Skeletal muscle tissue (tissue), 4 donors: Measurements from ENCODE around the gene BICRA. TPM values are rescaled to one million over a fixed set of nuclear protein-coding genes. Genes with fewer than 3 reads are reported as not detected.
A peak's percentile ranks its signal among the peaks of the same experiment; 100 is the strongest.
"Not testable (repeated sequence)": the region's sequence is repeated elsewhere in the genome, so short reads cannot be mapped to it uniquely, and the experiment has no call there.

ENCODE experiments used
- H3K27ac ChIP-seq: one replicate; pipeline ENCODE4 v1.7.0; 2013; ENCODE audit warnings: mild to moderate bottlenecking, low read depth, low read length, inconsistent platforms
- H3K27me3 ChIP-seq, 3 donors: one replicate each; pipeline ENCODE4 v1.7.0; 2013; ENCODE audit warnings: low read length in 3 of 3; ENCODE audit not compliant: control insufficient read depth in 3 of 3, insufficient read depth in 3 of 3
- H3K36me3 ChIP-seq, 3 donors: one replicate each; pipeline ENCODE4 v1.7.0; 2013; ENCODE audit warnings: low read length in 3 of 3; ENCODE audit not compliant: control insufficient read depth in 3 of 3, insufficient read depth in 3 of 3
- H3K4me1 ChIP-seq, 3 donors: one replicate each; pipeline ENCODE4 v1.7.0; 2013; ENCODE audit warnings: low read length in 3 of 3, mild to moderate bottlenecking in 3 of 3; ENCODE audit not compliant: control insufficient read depth in 3 of 3, insufficient read depth in 3 of 3
- H3K4me3 ChIP-seq, 3 donors: one replicate each; pipeline ENCODE4 v1.7.0; 2013; ENCODE audit warnings: low read length in 3 of 3
- H3K9ac ChIP-seq, 3 donors: one replicate each; pipeline ENCODE4 v1.7.0; 2013; ENCODE audit warnings: low read length in 3 of 3, mild to moderate bottlenecking in 3 of 3, moderate library complexity in 2 of 3, low read depth in 1 of 3
- H3K9me3 ChIP-seq, 3 donors: one replicate each; pipeline ENCODE4 v1.7.0; 2013; ENCODE audit warnings: low read length in 3 of 3; ENCODE audit not compliant: control insufficient read depth in 3 of 3
- total RNA-seq: library from RNA; depleted of rRNA; stranded (reverse); fragments of >200 nt; gene quantifications from one replicate; pipeline ENCODE4 v1.2.3, GENCODE V29; 2014
- donor health status: Osteomylitis.

BICRA gene
- total RNA-seq, 1 donor from 2014 or later, result 3.7 TPM

DNA sequence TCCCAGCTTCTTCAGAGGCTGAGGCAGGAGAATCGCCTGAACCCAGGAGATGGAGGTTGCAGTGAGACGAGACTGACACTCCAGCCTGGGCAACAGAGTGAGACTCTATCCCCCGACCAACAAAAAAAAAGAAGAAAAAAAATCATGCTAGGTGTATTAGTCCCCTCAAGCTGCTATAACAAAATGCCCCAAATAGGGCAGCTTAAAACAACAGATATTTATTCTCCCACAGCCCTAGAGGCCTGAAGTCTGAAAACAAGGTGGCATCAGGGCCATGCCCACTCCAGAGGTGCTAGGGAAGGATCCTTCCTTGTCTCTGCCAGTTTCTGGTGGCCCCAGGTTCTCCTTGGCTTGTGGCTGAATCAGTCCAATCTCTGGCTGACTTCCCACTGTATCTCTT, 95.7 kb downstream of the BICRA start:
- Histone ChIP-seq H3K27me3 (no peaks in the 10 kb centered on the region), H3K9me3 (no peaks in the 10 kb centered on the region), H3K36me3 (peaks cover 13 to 14% (median 14%) of the 10 kb centered on the region in 3 donors), H3K9ac (no peak overlapping the region), H3K27ac (no peak overlapping the region), H3K4me1 (peaks cover 0 to 3% (median 0%) of the 10 kb centered on the region in 3 donors), H3K4me3 (no peak overlapping the region)

DNA sequence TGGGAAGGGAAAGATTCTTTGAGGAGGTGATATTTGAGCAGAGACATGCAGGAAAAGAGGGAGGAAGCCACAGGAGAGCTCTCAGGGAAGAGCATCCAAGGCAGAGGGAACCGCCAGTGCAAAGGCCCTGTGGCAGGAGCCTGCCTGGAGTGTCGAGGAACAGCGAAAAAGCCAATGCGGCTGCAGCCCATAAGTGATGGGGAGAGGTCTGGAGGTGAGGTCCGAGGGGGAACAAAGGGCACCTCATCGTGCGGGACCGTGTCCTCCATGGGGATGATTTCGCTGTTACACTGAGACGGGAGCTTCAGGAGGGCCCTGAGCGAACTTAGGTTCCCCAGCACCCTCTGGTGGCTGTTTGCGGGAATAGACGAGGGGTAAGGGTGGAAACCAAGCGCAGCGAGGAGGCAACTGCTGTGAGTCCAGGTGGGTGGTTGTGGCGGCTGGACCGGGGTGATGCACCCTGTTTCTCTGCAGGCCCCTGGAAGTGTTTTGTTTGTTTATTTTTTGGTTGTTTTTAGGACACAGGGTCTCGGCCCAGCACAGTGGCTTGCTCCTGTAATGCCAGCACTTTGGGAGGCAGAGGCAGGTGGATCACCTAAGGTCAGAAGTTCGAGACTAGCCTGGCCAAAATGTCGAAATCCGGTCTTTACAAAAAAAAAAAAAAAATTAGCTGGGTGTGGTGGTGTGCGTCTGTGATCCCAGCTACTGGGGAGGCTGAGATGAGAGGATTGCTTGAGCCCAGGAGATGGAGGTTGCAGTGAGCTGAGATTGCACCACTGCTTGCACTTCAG, 98.4 kb downstream of the BICRA start:
- H3K4me3 ChIP-seq, result no peak overlapping the region
- peaks cover 0 to 4% (median 4%) of the 10 kb centered on the region in 3 donors for H3K27me3 ChIP-seq
- H3K9ac ChIP-seq, result no peak overlapping the region
- H3K27ac ChIP-seq, result no peak overlapping the region
- no peaks in the 10 kb centered on the region for H3K9me3 ChIP-seq
- peaks cover 4 to 9% (median 4%) of the 10 kb centered on the region in 3 donors for H3K36me3 ChIP-seq
- H3K4me1 ChIP-seq, result peaks cover 0 to 3% (median 0%) of the 10 kb centered on the region in 3 donors

DNA sequence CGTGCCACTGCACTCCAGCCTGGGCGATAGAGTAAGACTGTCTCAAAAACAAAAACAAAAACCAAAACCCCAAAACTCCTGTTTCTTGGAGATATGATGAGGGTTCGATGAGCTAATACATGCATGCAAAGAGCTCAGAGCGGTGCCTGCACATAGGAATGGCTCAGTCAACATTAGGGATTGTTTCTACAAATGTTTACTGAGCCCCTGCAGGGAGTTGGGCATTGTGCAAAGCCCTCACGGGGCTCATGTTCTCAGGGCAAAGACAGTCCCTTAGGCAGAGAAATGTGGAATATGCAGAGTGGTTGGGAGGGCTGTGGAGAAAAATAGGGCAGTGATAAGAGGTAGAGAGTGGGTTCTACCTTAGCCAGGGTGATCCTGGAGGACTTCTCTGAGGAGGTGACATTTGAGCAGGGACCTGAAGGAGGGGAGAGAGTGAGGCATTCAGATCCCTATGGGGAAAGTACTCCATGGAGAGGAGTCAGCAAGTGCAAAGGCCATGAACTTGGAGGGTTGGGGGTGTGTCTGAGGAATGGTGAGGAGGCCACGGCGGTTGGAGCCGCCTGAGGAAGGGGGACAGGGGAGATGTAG, 102.8 kb downstream of the BICRA start:
- Histone ChIP-seq H3K36me3 (peaks cover 0 to 4% (median 3%) of the 10 kb centered on the region in 3 donors), H3K9me3 (no peaks in the 10 kb centered on the region), H3K4me1 (peaks cover 7 to 19% (median 14%) of the 10 kb centered on the region in 3 donors), H3K27me3 (peaks cover 17 to 20% (median 19%) of the 10 kb centered on the region in 3 donors), H3K27ac (no peak overlapping the region), H3K4me3 (no peak overlapping the region), H3K9ac (no peak overlapping the region)

DNA sequence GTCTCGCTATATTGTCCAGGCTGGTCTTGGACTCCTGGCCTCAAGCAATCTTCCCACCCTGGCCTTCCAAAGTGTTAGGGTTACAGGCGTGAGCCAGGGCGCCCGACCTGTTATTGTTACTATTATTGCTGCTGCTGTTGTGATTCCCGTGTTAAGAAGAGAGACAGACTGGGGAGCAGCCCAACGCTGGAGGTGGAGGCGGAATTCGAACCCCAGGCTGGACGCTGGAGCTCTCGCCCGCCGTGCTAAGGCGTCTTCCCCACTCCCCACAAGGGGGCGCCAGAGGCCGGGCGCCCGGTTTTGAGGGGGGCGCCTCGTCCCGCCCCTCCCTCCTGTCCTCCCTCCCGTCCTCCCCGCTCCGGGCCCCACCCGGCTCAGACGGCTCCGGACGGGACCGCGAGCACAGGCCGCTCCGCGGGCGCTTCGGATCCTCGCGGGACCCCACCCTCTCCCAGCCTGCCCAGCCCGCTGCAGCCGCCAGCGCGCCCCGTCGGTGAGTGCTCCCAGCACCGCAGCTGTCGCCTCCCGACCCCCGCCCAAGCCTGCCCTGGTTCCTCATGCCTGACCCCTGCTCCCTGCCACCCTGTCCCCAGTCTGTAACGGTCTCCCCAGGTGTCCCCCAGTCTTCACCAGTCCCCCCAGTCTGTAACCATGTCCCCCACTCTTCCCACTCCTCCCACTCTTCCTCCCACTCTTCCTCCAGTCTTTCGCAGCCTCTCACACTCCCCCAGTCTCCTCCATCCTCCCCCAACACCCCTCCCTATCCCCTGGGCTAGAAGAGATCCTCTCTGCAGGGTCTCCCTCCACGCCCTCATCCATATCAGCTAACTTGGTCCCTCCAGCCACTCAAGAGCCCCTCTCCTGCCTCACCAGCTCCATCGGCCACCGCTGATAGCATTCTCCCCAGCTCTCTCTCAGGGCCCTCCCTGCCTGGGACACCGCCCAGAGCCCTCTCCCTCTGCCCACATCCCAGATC, 104.4 kb downstream of the BICRA start, which contains the start of gene EHD2:
TSS of gene EHD2 (plus strand) at position 377 of the 976 bp plus-strand sequence. CDS start 3,191 bp downstream, outside the sequence.
- Histone ChIP-seq H3K9me3 (no peaks in the 10 kb centered on the region), H3K4me3 (peak within 1 kb of the TSS; percentile 60 to 78 (median 69)), H3K9ac (peak within 1 kb of the TSS; percentile 64 to 81 (median 70)), H3K36me3 (peaks cover 0 to 10% (median 5%) of the 10 kb centered on the region in 3 donors), H3K27me3 (peaks cover 20 to 21% (median 21%) of the 10 kb centered on the region in 3 donors), H3K27ac (peak within 1 kb of the TSS; percentile 72), H3K4me1 (peaks cover 19 to 24% (median 22%) of the 10 kb centered on the region in 3 donors)

DNA sequence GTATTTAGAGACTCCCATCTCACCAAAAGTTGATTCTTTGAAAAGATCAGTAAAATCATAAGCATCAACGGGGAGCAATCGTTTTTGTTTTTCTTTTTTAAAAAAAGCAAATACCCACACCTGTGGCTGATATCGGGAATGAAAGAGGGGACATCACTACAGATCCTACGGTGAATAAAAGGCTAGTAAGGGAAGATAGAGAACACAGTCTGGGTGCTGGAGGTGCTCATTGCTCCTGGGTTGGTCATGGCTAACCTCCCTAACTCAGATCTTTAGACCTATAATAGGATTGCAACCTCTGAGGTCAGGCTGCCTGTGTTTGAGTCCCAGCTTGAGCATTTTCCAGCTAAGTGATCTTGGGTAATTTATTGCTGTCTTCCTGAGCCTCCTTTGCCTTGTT, 105.4 kb downstream of the BICRA start:
- H3K27ac ChIP-seq, result peak overlapping the region; percentile 72
- peak overlapping the region; percentile 32 to 81 (median 70) for H3K9ac ChIP-seq
- H3K27me3 ChIP-seq, result peaks cover 20 to 21% (median 21%) of the 10 kb centered on the region in 3 donors

DNA sequence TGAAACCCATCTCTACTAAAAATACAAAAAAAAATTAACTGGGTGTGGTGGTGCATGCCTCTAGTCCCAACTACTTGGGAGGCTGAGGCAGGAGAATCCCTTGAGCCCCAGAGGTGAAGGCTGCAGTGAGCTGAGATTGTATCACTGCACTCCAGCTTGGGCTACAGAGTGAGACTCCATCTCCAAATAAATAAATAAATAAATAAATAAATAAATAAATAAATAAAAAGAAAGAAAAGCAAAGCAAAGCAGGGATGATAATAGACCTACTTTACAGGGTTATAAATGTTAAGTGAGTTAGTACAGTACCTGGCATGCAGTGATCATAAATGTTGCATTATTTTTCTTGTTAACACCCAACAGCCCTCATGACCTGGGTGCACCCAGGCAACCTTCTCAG, 105.9 kb downstream of the BICRA start:
- not testable (repeated sequence) for H3K9ac ChIP-seq, H3K9me3 ChIP-seq, H3K27ac ChIP-seq, H3K36me3 ChIP-seq
- peak overlapping the region; percentile 8 to 78 (median 69) for H3K4me3 ChIP-seq
- H3K4me1 ChIP-seq, result peaks cover 22 to 31% (median 25%) of the 10 kb centered on the region in 3 donors
- peaks cover 20 to 21% (median 21%) of the 10 kb centered on the region in 3 donors for H3K27me3 ChIP-seq

More for the DNA sequence above, 105.4 kb downstream of the BICRA start:
- Histone ChIP-seq H3K9me3 (no peaks in the 10 kb centered on the region), H3K4me3 (peak overlapping the region; percentile 60 to 78 (median 69)), H3K36me3 (peaks cover 0 to 10% (median 5%) of the 10 kb centered on the region in 3 donors), H3K4me1 (peaks cover 22 to 29% (median 24%) of the 10 kb centered on the region in 3 donors)

DNA sequence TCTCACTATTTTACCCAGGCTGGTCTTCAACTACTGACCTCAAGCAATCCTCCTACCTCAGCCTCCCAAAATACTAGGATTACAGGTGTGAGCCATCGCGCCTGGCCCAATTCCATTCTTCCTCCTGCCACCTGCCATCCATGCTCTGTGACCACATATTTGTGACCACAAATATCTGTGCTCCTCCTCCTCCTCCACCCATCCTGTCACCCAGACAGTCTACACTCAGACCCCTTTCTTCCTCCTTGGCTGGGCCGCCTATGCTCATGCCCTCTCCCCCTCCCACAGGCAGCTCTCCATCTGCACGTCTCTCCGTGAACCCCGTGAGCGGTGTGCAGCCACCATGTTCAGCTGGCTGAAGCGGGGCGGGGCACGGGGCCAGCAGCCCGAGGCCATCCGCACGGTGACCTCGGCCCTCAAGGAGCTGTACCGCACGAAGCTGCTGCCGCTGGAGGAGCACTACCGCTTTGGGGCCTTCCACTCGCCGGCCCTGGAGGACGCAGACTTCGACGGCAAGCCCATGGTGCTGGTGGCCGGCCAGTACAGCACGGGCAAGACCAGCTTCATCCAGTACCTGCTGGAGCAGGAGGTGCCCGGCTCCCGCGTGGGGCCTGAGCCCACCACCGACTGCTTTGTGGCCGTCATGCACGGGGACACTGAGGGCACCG, 107.5 kb downstream of the BICRA start:
- peak overlapping the region in 1 of 3 donors; percentile 50 for H3K9ac ChIP-seq
- peaks cover 20 to 27% (median 21%) of the 10 kb centered on the region in 3 donors for H3K27me3 ChIP-seq
- peak overlapping the region; percentile 36 for H3K27ac ChIP-seq
- peak overlapping the region; percentile 38 to 60 (median 40) for H3K4me3 ChIP-seq
- H3K4me1 ChIP-seq, result peaks cover 24 to 42% (median 28%) of the 10 kb centered on the region in 3 donors
- H3K9me3 ChIP-seq, result no peaks in the 10 kb centered on the region
- peaks cover 0 to 10% (median 5%) of the 10 kb centered on the region in 3 donors for H3K36me3 ChIP-seq

DNA sequence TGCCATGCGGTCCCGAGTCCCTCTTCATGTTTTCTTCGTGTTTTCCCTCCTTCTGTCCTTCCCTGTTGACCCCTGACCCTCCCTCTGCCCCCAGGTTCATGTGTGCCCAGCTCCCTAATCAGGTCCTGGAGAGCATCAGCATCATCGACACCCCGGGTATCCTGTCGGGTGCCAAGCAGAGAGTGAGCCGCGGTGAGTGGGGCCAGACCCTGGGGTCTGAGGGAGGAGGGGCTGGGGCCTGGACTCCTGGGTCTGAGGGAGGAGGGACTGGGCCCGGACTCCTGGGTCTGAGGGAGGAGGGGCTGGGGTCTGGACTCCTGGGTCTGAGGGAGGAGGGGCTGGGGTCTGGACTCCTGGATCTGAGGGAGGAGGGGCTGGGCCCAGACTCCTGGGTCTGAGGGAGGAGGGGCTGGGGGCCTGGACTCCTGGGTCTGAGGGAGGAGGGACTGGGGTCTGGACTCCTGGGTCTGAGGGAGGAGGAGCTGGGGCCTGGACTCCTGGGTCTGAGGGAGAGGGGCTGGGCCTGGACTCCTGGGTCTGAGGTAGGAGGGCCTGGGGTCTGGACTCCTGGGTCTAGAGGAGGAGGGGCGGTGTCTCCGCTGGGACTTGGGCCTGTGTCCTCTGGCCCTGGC, 109.6 kb downstream of the BICRA start:
- Histone ChIP-seq H3K4me1 (peaks cover 30 to 45% (median 38%) of the 10 kb centered on the region in 3 donors), H3K27ac (peak overlapping the region; percentile 73), H3K9ac (peak overlapping the region in 1 of 3 donors; percentile 40), H3K27me3 (peaks cover 14 to 34% (median 16%) of the 10 kb centered on the region in 3 donors), H3K4me3 (peak overlapping the region in 2 of 3 donors; percentile 29 to 36), H3K36me3 (peaks cover 0 to 14% (median 5%) of the 10 kb centered on the region in 3 donors)
- not testable (repeated sequence) for H3K9me3 ChIP-seq
